Common myeloid progenitor, CD34-positive (primary cell): ENCODE results near the gene CHST15.

Source experiments
- CTCF ChIA-PET: fragments of 350-600 bp; sonication (Branson Sonifier 250); formaldehyde crosslinking; loops from one replicate; lab custom pipeline; 2021; ENCODE audit warnings: antibody characterized with exemption; lab: Charles Lee
- POLR2A ChIA-PET: fragments of 350-600 bp; sonication (Branson Sonifier 250); formaldehyde crosslinking; loops from one replicate; lab custom pipeline; 2021; ENCODE audit warnings: antibody characterized with exemption; lab: Charles Lee
- DNase-seq, 3 donors: peaks; one replicate each; pipeline versions ENCODE4 v3.0.0 to v3.0.0-alpha.2; 2013
- H3K27ac ChIP-seq, 2 experiments: 1 replicate in 1 of 2; 2 replicates in 1 of 2; pipeline ENCODE4 v1.7.0; 2013; ENCODE audit warnings: inconsistent platforms in 2 of 2, low read length in 2 of 2, mild to moderate bottlenecking in 2 of 2, low read depth in 1 of 2, moderate library complexity in 1 of 2; ENCODE audit not compliant: severe bottlenecking in 2 of 2, insufficient read depth in 1 of 2, poor library complexity in 1 of 2
- H3K27me3 ChIP-seq, 5 experiments: replicated peaks in 2 of 5; 1 replicate in 3 of 5; 2 replicates in 2 of 5; pipeline versions ENCODE4 v1.6.1 to v1.7.0; 2013; ENCODE audit warnings: low read length in 4 of 5, mild to moderate bottlenecking in 2 of 5, moderate library complexity in 2 of 5, inconsistent platforms in 1 of 5; ENCODE audit not compliant: insufficient read depth in 5 of 5, control insufficient read depth in 4 of 5
- H3K36me3 ChIP-seq, 4 experiments: 1 replicate in 2 of 4; 2 replicates in 2 of 4; pipeline versions ENCODE4 v1.6.1 to v1.7.0; 2013; ENCODE audit warnings: low read length in 3 of 4, control low read depth in 1 of 4, mild to moderate bottlenecking in 1 of 4; ENCODE audit not compliant: control insufficient read depth in 4 of 4, insufficient read depth in 4 of 4
- H3K4me1 ChIP-seq, 4 experiments: 1 replicate in 3 of 4; 2 replicates in 1 of 4; pipeline versions ENCODE4 v1.6.1 to v1.7.1; 2013; ENCODE audit warnings: low read length in 3 of 4, mild to moderate bottlenecking in 3 of 4, control low read depth in 1 of 4, inconsistent platforms in 1 of 4, moderate library complexity in 1 of 4; ENCODE audit not compliant: control insufficient read depth in 4 of 4, insufficient read depth in 4 of 4; ENCODE audit errors: control extremely low read depth in 1 of 4
- H3K4me3 ChIP-seq, 7 experiments: 1 replicate in 4 of 7; 2 replicates in 3 of 7; pipeline versions ENCODE4 v1.5.1 to v1.7.0; 2013; ENCODE audit warnings: mild to moderate bottlenecking in 7 of 7, low read length in 6 of 7, moderate library complexity in 6 of 7, inconsistent platforms in 2 of 7, low read depth in 2 of 7, control low read depth in 1 of 7; ENCODE audit not compliant: insufficient read depth in 4 of 7, control insufficient read depth in 1 of 7; ENCODE audit errors: extremely low read depth in 1 of 7
- H3K9me3 ChIP-seq, 5 experiments: 1 replicate in 4 of 5; 2 replicates in 1 of 5; pipeline versions ENCODE4 v1.6.1 to v1.7.1; 2013; ENCODE audit warnings: low read length in 4 of 5, mild to moderate bottlenecking in 2 of 5, inconsistent platforms in 1 of 5, low read depth in 1 of 5, moderate library complexity in 1 of 5; ENCODE audit not compliant: control insufficient read depth in 4 of 5, insufficient read depth in 2 of 5; ENCODE audit errors: control extremely low read depth in 1 of 5
- WGBS: methylation state at CpG from one replicate; pipeline ENCODE4 v1.1.5; 2013; ENCODE audit not compliant: insufficient coverage; 5-methylcytosine and 5-hydroxymethylcytosine counted together

Gene CHST15

DNA sequence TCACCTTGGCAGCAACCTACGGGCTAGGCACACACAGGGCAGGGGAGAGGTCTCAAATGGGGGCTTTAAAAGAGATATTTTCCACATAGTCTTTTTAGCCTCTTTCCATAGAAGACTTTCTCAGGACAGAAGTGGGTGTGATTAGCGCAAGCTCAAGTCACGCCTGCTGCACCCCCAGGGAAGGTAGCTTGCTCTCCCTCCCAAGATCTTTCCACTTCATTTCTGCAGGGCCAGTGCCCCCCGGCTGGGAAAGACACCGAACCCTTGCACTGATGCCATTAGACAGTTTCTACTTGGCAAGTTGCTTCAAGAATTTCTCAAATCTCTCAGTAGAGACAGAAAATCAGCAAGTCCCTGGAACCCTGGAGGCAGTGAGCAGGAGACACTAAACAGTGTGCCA is 19.4 kb downstream of the CHST15 start:
- H3K9me3 ChIP-seq, result no peaks in the 10 kb centered on the region
- no peak overlapping the region for H3K27ac ChIP-seq
- 97% methylated on average over 4 of the region's 5 CpGs for WGBS
- H3K4me1 ChIP-seq, result peaks cover 0 to 10% (median 5%) of the 10 kb centered on the region in 4 experiments
- CTCF ChIA-PET, result interaction anchor here (1.1 kb wide), 1 partner anchor 13 kb away, joined by 3 read pairs; no protein-coding TSS in a partner anchor
- H3K27me3 ChIP-seq, result peaks cover 0 to 2% (median 0%) of the 10 kb centered on the region in 5 experiments
- POLR2A ChIA-PET, result no interaction called here
- H3K36me3 ChIP-seq, result no peaks in the 10 kb centered on the region
- H3K4me3 ChIP-seq, result no peak overlapping the region
- no peak for DNase-seq

DNA sequence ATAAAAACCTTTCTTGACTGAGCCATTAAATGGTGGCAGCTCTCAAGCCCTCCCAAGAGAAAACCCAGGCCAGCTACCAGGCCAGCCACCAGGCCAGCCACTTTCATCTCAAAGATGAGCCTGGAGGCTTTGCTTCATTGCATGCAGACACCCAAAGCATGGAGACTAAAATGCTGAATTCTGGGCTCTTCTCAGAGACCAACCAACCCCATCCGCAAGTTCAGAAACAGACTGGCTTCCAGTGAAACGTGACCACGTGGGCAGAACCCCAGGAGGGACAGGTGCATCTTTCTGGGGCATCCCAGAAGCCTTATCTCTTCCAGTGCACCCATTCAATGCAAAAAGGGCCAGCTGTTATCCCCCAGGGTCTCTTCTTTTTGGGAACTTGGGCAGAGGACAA is 20.9 kb downstream of the CHST15 start:
- DNase-seq, result no peak
- H3K4me1 ChIP-seq, result peaks cover 0 to 10% (median 5%) of the 10 kb centered on the region in 4 experiments
- no peak overlapping the region for H3K27ac ChIP-seq
- no peaks in the 10 kb centered on the region for H3K36me3 ChIP-seq
- peaks cover 0 to 2% (median 0%) of the 10 kb centered on the region in 5 experiments for H3K27me3 ChIP-seq
- ChIA-PET POLR2A (no interaction called here), CTCF (no interaction called here)
- no peaks in the 10 kb centered on the region for H3K9me3 ChIP-seq
- 97% methylated on average over 3 of the region's 3 CpGs for WGBS
- H3K4me3 ChIP-seq, result no peak overlapping the region

DNA sequence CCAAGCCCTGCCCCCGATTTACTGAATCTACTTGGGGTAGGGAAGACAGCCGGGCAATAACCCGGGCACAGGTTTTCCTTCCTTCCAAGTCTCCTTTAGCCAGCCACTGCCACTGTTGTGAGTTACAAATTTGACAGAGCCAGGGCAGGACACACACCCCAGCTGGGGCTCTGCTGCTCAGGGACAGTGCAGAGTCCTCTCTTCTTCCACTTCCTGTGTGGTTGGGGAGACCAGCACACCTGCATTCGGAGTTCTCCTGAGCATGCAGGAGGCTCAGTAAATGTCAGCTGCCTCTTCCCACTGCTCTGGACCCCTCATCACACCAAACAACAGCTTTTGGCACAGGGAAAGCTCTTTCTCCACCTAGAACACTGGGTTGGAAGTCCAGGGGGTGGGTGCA is 21.3 kb downstream of the CHST15 start:
- WGBS, result 93% methylated on average over 3 of the region's 4 CpGs
- no peak overlapping the region for H3K27ac ChIP-seq
- CTCF ChIA-PET, result no interaction called here

DNA sequence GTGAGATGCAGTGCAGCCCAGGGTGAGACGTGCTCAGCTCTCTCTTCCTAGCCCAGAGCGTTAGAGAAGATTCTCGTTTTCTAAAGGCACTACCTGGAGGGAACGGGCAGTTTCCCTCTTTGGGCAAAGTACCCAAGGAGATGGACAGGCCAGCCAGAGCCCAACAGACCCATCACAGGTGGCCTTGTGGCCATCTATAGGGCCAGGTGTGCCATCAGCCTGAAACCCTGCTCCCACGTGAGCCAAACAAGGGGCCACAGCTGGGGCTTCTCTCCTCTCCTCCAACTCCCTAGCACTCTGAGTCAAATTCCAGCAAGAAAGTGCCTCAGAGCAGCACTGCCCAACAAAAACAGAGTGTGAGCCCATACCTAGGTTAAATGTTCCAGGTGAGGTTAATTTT is 22.3 kb downstream of the CHST15 start:
- POLR2A ChIA-PET, result no interaction called here
- Histone ChIP-seq H3K36me3 (no peaks in the 10 kb centered on the region), H3K4me1 (peaks cover 0 to 10% (median 5%) of the 10 kb centered on the region in 4 experiments), H3K27ac (no peak overlapping the region), H3K27me3 (peaks cover 0 to 5% (median 0%) of the 10 kb centered on the region in 5 experiments), H3K9me3 (no peaks in the 10 kb centered on the region), H3K4me3 (no peak overlapping the region)
- CTCF ChIA-PET, result no interaction called here
- WGBS, result 98% methylated on average over 5 of the region's 5 CpGs
- no peak for DNase-seq

More for the DNA sequence above, 21.3 kb downstream of the CHST15 start:
- H3K4me1 ChIP-seq, result peaks cover 0 to 10% (median 5%) of the 10 kb centered on the region in 4 experiments
- H3K9me3 ChIP-seq, result no peaks in the 10 kb centered on the region
- peaks cover 0 to 2% (median 0%) of the 10 kb centered on the region in 5 experiments for H3K27me3 ChIP-seq
- POLR2A ChIA-PET, result no interaction called here
- H3K36me3 ChIP-seq, result no peaks in the 10 kb centered on the region
- no peak overlapping the region for H3K4me3 ChIP-seq
- DNase-seq, result no peak

DNA sequence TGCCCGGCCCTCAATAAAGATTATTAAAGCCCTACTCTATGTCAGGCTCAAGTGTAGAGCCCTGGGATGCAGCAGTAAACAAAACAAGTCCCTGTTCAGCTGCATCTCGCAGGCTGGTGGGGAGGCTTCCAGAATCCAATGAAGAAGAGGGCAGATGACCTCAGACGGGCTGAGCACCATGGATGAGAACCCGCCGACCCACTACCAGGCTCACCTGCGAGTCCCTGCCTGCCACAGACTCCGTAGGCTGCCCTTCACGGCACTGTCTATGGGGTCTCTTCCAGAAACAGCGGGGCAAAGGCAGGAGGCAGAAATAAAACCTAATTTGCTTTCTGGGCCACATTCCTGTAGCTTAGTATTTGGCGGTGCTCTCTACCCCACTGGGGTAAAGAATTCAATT is 22.7 kb downstream of the CHST15 start:
- ChIA-PET POLR2A (no interaction called here), CTCF (no interaction called here)
- WGBS, result 97% methylated on average over 9 of the region's 10 CpGs
- DNase-seq, result no peak
- H3K27me3 ChIP-seq, result peaks cover 0 to 5% (median 0%) of the 10 kb centered on the region in 5 experiments
- peaks cover 0 to 10% (median 5%) of the 10 kb centered on the region in 4 experiments for H3K4me1 ChIP-seq
- no peaks in the 10 kb centered on the region for H3K9me3 ChIP-seq
- no peak overlapping the region for H3K27ac ChIP-seq
- H3K36me3 ChIP-seq, result no peaks in the 10 kb centered on the region
- no peak overlapping the region for H3K4me3 ChIP-seq

DNA sequence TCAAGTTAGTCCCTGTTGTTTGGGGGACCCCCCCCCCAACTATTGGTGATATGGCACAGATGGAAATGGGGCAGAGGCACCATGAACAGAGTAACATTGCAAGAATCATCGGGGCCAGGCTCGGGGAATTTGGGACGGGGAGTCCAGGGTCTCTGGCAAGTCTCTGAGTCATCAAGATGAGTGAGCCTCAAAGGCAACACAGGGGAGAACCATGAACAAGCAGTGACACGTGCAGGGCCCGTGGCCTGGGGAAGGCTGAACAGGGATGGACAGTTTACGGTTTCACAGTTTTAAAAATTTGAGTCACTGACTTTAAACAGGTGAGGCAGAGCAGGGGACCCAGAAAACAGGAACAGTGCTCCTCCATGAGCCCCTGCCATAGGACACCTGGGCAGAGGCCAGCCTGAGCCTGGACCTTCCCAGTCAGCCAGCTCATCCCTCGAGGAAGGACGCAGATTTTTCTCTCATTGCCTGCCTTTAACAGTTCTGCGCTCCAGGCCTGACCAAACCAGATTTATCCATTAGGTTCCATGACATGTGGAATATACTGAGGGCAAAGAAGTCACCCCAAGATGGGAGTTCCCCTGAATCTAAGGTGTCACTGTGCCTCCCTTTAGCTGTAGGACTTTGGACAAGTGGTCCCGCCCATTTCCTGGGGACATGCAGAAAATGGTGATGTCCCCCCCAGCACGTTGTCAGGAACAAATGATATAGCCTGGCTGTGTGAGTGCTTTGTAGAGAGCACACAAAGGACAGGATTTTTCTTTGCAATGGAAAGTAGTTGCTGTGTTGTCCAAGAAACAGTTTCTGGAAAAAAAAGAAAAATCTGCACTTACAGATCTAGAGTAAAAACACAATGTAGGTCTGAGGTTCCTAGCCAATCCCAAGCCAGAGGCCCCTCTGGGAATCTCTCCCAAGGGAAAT is 23.8 kb downstream of the CHST15 start:
- POLR2A ChIA-PET, result no interaction called here
- DNase-seq, result no peak
- Histone ChIP-seq H3K27ac (no peak overlapping the region), H3K4me1 (peaks cover 3 to 11% (median 9%) of the 10 kb centered on the region in 4 experiments), H3K4me3 (no peak overlapping the region), H3K27me3 (peaks cover 0 to 5% (median 0%) of the 10 kb centered on the region in 5 experiments), H3K36me3 (no peaks in the 10 kb centered on the region), H3K9me3 (no peaks in the 10 kb centered on the region)
- CTCF ChIA-PET, result interaction anchor here (1.2 kb wide), 1 partner anchor 17 kb away, joined by 3 read pairs; no protein-coding TSS in a partner anchor
- 100% methylated on average over 10 of the region's 11 CpGs for WGBS

DNA sequence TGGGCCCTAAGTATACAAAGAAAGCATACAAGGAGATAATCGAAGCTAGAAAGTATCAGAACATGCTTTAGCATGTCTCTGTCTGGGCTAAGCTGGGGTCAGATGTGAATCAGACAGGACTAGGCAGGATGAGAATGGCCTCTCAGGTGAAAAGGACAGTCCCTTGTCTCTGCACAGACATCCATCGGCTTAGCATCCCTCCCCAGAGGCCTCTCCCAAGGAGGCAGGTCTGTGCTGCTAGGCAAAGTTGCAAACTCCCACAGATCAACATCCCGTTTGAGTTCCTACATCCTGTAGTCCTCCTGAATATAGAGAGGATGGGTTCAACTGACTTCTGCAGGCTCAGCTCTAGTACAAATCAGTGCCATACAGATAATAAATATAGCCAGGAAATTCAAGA is 24.5 kb downstream of the CHST15 start:
- H3K4me3 ChIP-seq, result no peak overlapping the region
- peaks cover 5 to 9% (median 6%) of the 10 kb centered on the region in 4 experiments for H3K4me1 ChIP-seq
- H3K27ac ChIP-seq, result no peak overlapping the region
- ChIA-PET CTCF (interaction anchor here (1.2 kb wide), 1 partner anchor 18 kb away, joined by 3 read pairs; no protein-coding TSS in a partner anchor), POLR2A (no interaction called here)
- peaks cover 0 to 5% (median 0%) of the 10 kb centered on the region in 5 experiments for H3K27me3 ChIP-seq
- no peak for DNase-seq
- H3K36me3 ChIP-seq, result no peaks in the 10 kb centered on the region
- H3K9me3 ChIP-seq, result no peaks in the 10 kb centered on the region
- 100% methylated on average over 3 of the region's 3 CpGs for WGBS
